NT2/D1 (cell line): ENCODE results near the gene AHI1.

Experiments
- DNase-seq: peaks from one replicate; pipeline ENCODE4 v3.0.0-alpha.2; 2011; ENCODE audit warnings: low read depth, low spot score
- H3K27me3 ChIP-seq: 2 replicates; pipeline ENCODE4 v1.6.0; 2011; ENCODE audit warnings: mild to moderate bottlenecking; ENCODE audit not compliant: insufficient read length, insufficient read depth
- H3K36me3 ChIP-seq: 2 replicates; pipeline ENCODE4 v1.6.1; 2011; ENCODE audit warnings: mild to moderate bottlenecking, low read length, mixed read lengths; ENCODE audit not compliant: insufficient read depth, insufficient read length
- H3K4me1 ChIP-seq: 2 replicates; pipeline ENCODE4 v1.5.1; 2011; ENCODE audit not compliant: insufficient read depth, insufficient read length
- H3K4me3 ChIP-seq: 2 replicates; pipeline ENCODE4 v1.5.1; 2011; ENCODE audit warnings: low read depth; ENCODE audit not compliant: insufficient read length
- H3K9ac ChIP-seq: 2 replicates; pipeline ENCODE4 v1.6.0; 2011; ENCODE audit warnings: low read depth; ENCODE audit not compliant: insufficient read length
- H3K9me3 ChIP-seq: 2 replicates; pipeline ENCODE4 v1.5.1; 2011; ENCODE audit warnings: mild to moderate bottlenecking, low read length; ENCODE audit not compliant: insufficient read depth
- SUZ12 ChIP-seq: IDR thresholded peaks from 2 replicates; pipeline ENCODE4 v1.6.1; 2011; ENCODE audit not compliant: insufficient read length, insufficient read depth; ENCODE audit errors: extremely low read depth
- YY1 ChIP-seq: IDR thresholded peaks from 2 replicates; pipeline ENCODE4 v1.6.1; 2011; ENCODE audit not compliant: insufficient read length, insufficient read depth
- ZNF274 ChIP-seq: IDR thresholded peaks from 2 replicates; pipeline ENCODE4 v1.6.1; 2011; ENCODE audit warnings: mild to moderate bottlenecking, low read depth, low read length

Gene AHI1

GRCh38 chr6:135411339-135411738 lies 86.2 kb downstream of the AHI1 start:
- H3K4me1 ChIP-seq: no peaks in the 10 kb centered on the region
- H3K4me3 ChIP-seq: no peak overlapping the region
- TF ChIP-seq ZNF274 (no peak), YY1 (no peak)
- DNase-seq: no peak
- peaks cover 12% of the 10 kb centered on the region for H3K36me3 ChIP-seq
- no peaks in the 10 kb centered on the region for H3K27me3 ChIP-seq
- H3K9me3 ChIP-seq: no peaks in the 10 kb centered on the region
- H3K9ac ChIP-seq: no peak overlapping the region

- peaks cover 12% of the 10 kb centered on the region for H3K36me3 ChIP-seq
Measured at GRCh38 chr6:135410856-135411255, 86.7 kb downstream of the AHI1 start.

GRCh38 chr6:135403584-135403983 lies 94.0 kb downstream of the AHI1 start:
- Histone ChIP-seq H3K4me1 (no peaks in the 10 kb centered on the region), H3K9ac (no peak overlapping the region), H3K27me3 (no peaks in the 10 kb centered on the region), H3K9me3 (no peaks in the 10 kb centered on the region), H3K36me3 (peaks cover 12% of the 10 kb centered on the region), H3K4me3 (no peak overlapping the region)
- TF ChIP-seq SUZ12 (no peak), YY1 (no peak), ZNF274 (no peak)
- no peak for DNase-seq

More at GRCh38 chr6:135410856-135411255, 86.7 kb downstream of the AHI1 start:
- no peak for TF ChIP-seq YY1
- Histone ChIP-seq H3K4me3 (no peak overlapping the region), H3K4me1 (no peaks in the 10 kb centered on the region), H3K9me3 (no peaks in the 10 kb centered on the region), H3K27me3 (no peaks in the 10 kb centered on the region), H3K9ac (no peak overlapping the region)
- no peak for DNase-seq

- Histone ChIP-seq H3K4me3 (no peak overlapping the region), H3K9ac (no peak overlapping the region), H3K27me3 (no peaks in the 10 kb centered on the region), H3K9me3 (no peaks in the 10 kb centered on the region), H3K36me3 (peaks cover 12% of the 10 kb centered on the region), H3K4me1 (no peaks in the 10 kb centered on the region)
- TF ChIP-seq ZNF274: no peak
- TF ChIP-seq SUZ12: no peak
- no peak for TF ChIP-seq YY1
- no peak for DNase-seq
Measured at GRCh38 chr6:135402311-135402710, 95.2 kb downstream of the AHI1 start.

- Histone ChIP-seq H3K9ac (no peak overlapping the region), H3K36me3 (no peaks in the 10 kb centered on the region), H3K27me3 (no peaks in the 10 kb centered on the region), H3K9me3 (no peaks in the 10 kb centered on the region), H3K4me3 (no peak overlapping the region), H3K4me1 (no peaks in the 10 kb centered on the region)
- DNase-seq: no peak
- TF ChIP-seq SUZ12: no peak
- no peak for TF ChIP-seq ZNF274
Measured at GRCh38 chr6:135397172-135397952, 100.2 kb downstream of the AHI1 start.

- H3K27me3 ChIP-seq: no peaks in the 10 kb centered on the region
- no peak overlapping the region for H3K4me3 ChIP-seq
- H3K36me3 ChIP-seq: no peaks in the 10 kb centered on the region
- no peaks in the 10 kb centered on the region for H3K4me1 ChIP-seq
- DNase-seq: no peak
- no peak overlapping the region for H3K9ac ChIP-seq
- no peak for TF ChIP-seq SUZ12
- no peak for TF ChIP-seq ZNF274
- no peak for TF ChIP-seq YY1
- no peaks in the 10 kb centered on the region for H3K9me3 ChIP-seq
Measured at GRCh38 chr6:135395136-135395535, 102.4 kb downstream of the AHI1 start.

GRCh38 chr6:135393289-135393688 lies 104.3 kb downstream of the AHI1 start:
- Histone ChIP-seq H3K9me3 (no peaks in the 10 kb centered on the region), H3K4me3 (no peak overlapping the region), H3K27me3 (no peaks in the 10 kb centered on the region), H3K4me1 (no peaks in the 10 kb centered on the region), H3K36me3 (no peaks in the 10 kb centered on the region), H3K9ac (no peak overlapping the region)
- no peak for TF ChIP-seq SUZ12
- no peak for TF ChIP-seq YY1
- TF ChIP-seq ZNF274: no peak
- no peak for DNase-seq
